IMR-90 (cell line): ENCODE measurements around the gene SLC2A11. TPM values are rescaled to one million over a fixed set of nuclear protein-coding genes. Genes with fewer than 3 reads are reported as not detected.

Experiments used
- ATAC-seq: fragments of 200-7000 bp; cut with Tn5 transposase; 2 replicates; pipeline ENCODE4 v1.9.1; 2020; ENCODE audit warnings: low read depth, mild to moderate bottlenecking, moderate library complexity
- BruUV-seq: library from RNA; stranded (reverse); fragments of 400-500 nt; replicated peaks from 2 replicates; lab custom pipeline; 2021; lab: Mats Ljungman, UMichigan
- CTCF ChIA-PET: fragments of 300-600 bp; formaldehyde crosslinking; extraction: SDS; loops from one replicate; lab custom pipeline; 2021; ENCODE audit warnings: antibody characterized with exemption; lab: Yijun Ruan, JAX
- POLR2A ChIA-PET: fragments of 300-600 bp; sonication (Branson Sonifier 250); formaldehyde crosslinking; loops from one replicate; lab custom pipeline; 2022; ENCODE audit warnings: antibody characterized with exemption; ENCODE audit not compliant: unreplicated experiment; lab: Charles Lee
- DNase-seq: peaks from one replicate; pipeline ENCODE4 v3.0.0; 2013
- H2AFZ ChIP-seq: replicated peaks from 2 replicates; pipeline ENCODE3; 2013; ENCODE audit warnings: low read length, mild to moderate bottlenecking; ENCODE audit not compliant: poor library complexity
- H2AK5ac ChIP-seq: 2 replicates; pipeline ENCODE4 v1.6.1; 2013; ENCODE audit warnings: low read depth, low read length, inconsistent platforms
- H2AK9ac ChIP-seq: replicated peaks from 2 replicates; pipeline ENCODE3; 2013; ENCODE audit warnings: mild to moderate bottlenecking, low read depth, low read length, moderate library complexity; ENCODE audit not compliant: poor library complexity
- H2BK120ac ChIP-seq: 2 replicates; pipeline ENCODE4 v1.6.1; 2013; ENCODE audit warnings: low read depth, low read length, inconsistent platforms
- H2BK15ac ChIP-seq: 3 replicates; pipeline ENCODE4 v1.6.1; 2013; ENCODE audit warnings: low read depth, low read length, inconsistent platforms
- H2BK20ac ChIP-seq: 2 replicates; pipeline ENCODE4 v1.6.1; 2013; ENCODE audit warnings: low read depth, mild to moderate bottlenecking, inconsistent platforms, low read length, moderate library complexity
- H2BK5ac ChIP-seq: 2 replicates; pipeline ENCODE4 v1.6.1; 2013; ENCODE audit warnings: mild to moderate bottlenecking, low read depth, low read length, inconsistent platforms; ENCODE audit not compliant: poor library complexity, severe bottlenecking
- H3K14ac ChIP-seq: replicated peaks from 2 replicates; pipeline ENCODE4 v1.6.1; 2013; ENCODE audit warnings: low read depth, low read length, inconsistent platforms
- H3K18ac ChIP-seq: 2 replicates; pipeline ENCODE4 v1.6.1; 2013; ENCODE audit warnings: low read depth, low read length, control low read depth
- H3K23ac ChIP-seq: 2 replicates; pipeline ENCODE4 v1.6.1; 2013; ENCODE audit warnings: low read depth, low read length, inconsistent platforms
- H3K27ac ChIP-seq: 2 replicates; pipeline ENCODE4 v1.5.1; 2013; ENCODE audit warnings: mild to moderate bottlenecking, control low read depth, low read length; ENCODE audit not compliant: insufficient read depth
- H3K27me3 ChIP-seq: 2 replicates; pipeline ENCODE4 v1.6.1; 2013; ENCODE audit warnings: low read length; ENCODE audit not compliant: control insufficient read depth, insufficient read depth
- H3K36me3 ChIP-seq: 2 replicates; pipeline ENCODE4 v1.6.1; 2013; ENCODE audit warnings: low read length, mixed read lengths; ENCODE audit not compliant: control insufficient read depth, insufficient read depth
- H3K4ac ChIP-seq: 2 replicates; pipeline ENCODE4 v1.6.1; 2013; ENCODE audit warnings: low read depth, low read length, inconsistent platforms
- H3K4me1 ChIP-seq: 2 replicates; pipeline ENCODE4 v1.6.1; 2013; ENCODE audit warnings: low read length, mixed read lengths; ENCODE audit not compliant: control insufficient read depth, insufficient read depth
- H3K4me2 ChIP-seq: 2 replicates; pipeline ENCODE4 v1.6.1; 2013; ENCODE audit warnings: low read depth, mild to moderate bottlenecking, control low read depth, low read length, moderate library complexity
- H3K4me3 ChIP-seq: 2 replicates; pipeline ENCODE4 v1.5.1; 2013; ENCODE audit warnings: low read depth, mild to moderate bottlenecking, control low read depth, low read length, moderate library complexity; ENCODE audit not compliant: insufficient read depth
- H3K56ac ChIP-seq: 2 replicates; pipeline ENCODE4 v1.6.1; 2013; ENCODE audit warnings: low read length, inconsistent platforms; ENCODE audit not compliant: insufficient read depth; ENCODE audit errors: extremely low read depth
- H3K79me1 ChIP-seq, 2 experiments: 2 replicates each; pipeline ENCODE4 v1.6.1; 2013; ENCODE audit warnings: low read length in 2 of 2, inconsistent platforms in 1 of 2, low read depth in 1 of 2
- H3K9ac ChIP-seq: 2 replicates; pipeline ENCODE4 v1.6.1; 2013; ENCODE audit warnings: low read depth, low read length, control low read depth
- H3K9me1 ChIP-seq: 2 replicates; pipeline ENCODE4 v1.6.1; 2013; ENCODE audit warnings: low read length, inconsistent platforms; ENCODE audit not compliant: insufficient read depth
- H3K9me3 ChIP-seq: 2 replicates; pipeline ENCODE4 v1.6.1; 2013; ENCODE audit warnings: low read length; ENCODE audit not compliant: control insufficient read depth, insufficient read depth
- H4K20me1 ChIP-seq: 2 replicates; pipeline ENCODE4 v1.6.1; 2013; ENCODE audit warnings: low read length, inconsistent platforms; ENCODE audit not compliant: insufficient read depth
- H4K5ac ChIP-seq: 2 replicates; pipeline ENCODE4 v1.6.1; 2013; ENCODE audit warnings: mild to moderate bottlenecking, low read depth, low read length, control low read depth
- H4K8ac ChIP-seq, 2 experiments: 2 replicates each; pipeline ENCODE4 v1.6.1; 2013; ENCODE audit warnings: low read depth in 2 of 2, low read length in 2 of 2, control low read depth in 1 of 2, inconsistent platforms in 1 of 2
- H4K91ac ChIP-seq: 2 replicates; pipeline ENCODE4 v1.6.1; 2013; ENCODE audit warnings: low read depth, low read length, inconsistent platforms; ENCODE audit not compliant: insufficient read depth
- CEBPB ChIP-seq: IDR thresholded peaks from 2 replicates; pipeline ENCODE4 v1.6.1; 2012; ENCODE audit warnings: low read depth, low read length, improper control_type of control experiment
- CHD1 ChIP-seq: IDR thresholded peaks from 2 replicates; pipeline ENCODE4 v1.6.1; 2012; ENCODE audit warnings: low read depth, low read length, improper control_type of control experiment
- CTCF ChIP-seq: conservative IDR thresholded peaks from 2 replicates; pipeline ENCODE4 v1.5.1; 2012; ENCODE audit warnings: mild to moderate bottlenecking, low read depth, low read length, improper control_type of control experiment
- ELK1 ChIP-seq: fragments of 150-350 bp; IDR thresholded peaks from 2 replicates; pipeline ENCODE4 v1.6.1; 2016; ENCODE audit warnings: low read depth, mild to moderate bottlenecking, low read length, moderate library complexity, borderline replicate concordance
- FOS ChIP-seq: fragments of 150-350 bp; IDR thresholded peaks from 2 replicates; pipeline ENCODE4 v1.6.1; 2016; ENCODE audit warnings: low read depth, low read length
- MAFK ChIP-seq: IDR thresholded peaks from 2 replicates; pipeline ENCODE4 v1.6.1; 2012; ENCODE audit warnings: low read depth, low read length, improper control_type of control experiment
- MAZ ChIP-seq: IDR thresholded peaks from 2 replicates; pipeline ENCODE4 v1.6.1; 2012; ENCODE audit warnings: low read depth, mild to moderate bottlenecking, low read length, improper control_type of control experiment, moderate library complexity, borderline replicate concordance
- MXI1 ChIP-seq: IDR thresholded peaks from 2 replicates; pipeline ENCODE4 v1.6.1; 2012; ENCODE audit warnings: low read depth, mild to moderate bottlenecking, low read length, moderate library complexity, borderline replicate concordance
- NFE2L2 ChIP-seq: fragments of 150-350 bp; IDR thresholded peaks from 2 replicates; pipeline ENCODE4 v1.6.1; 2016; ENCODE audit warnings: low read depth, mild to moderate bottlenecking, low read length
- POLR2A ChIP-seq: IDR thresholded peaks from 2 replicates; pipeline ENCODE4 v1.6.1; 2012; ENCODE audit warnings: mild to moderate bottlenecking, low read depth, low read length
- RAD21 ChIP-seq: IDR thresholded peaks from 2 replicates; pipeline ENCODE4 v1.6.1; 2012; ENCODE audit warnings: low read length, improper control_type of control experiment
- RCOR1 ChIP-seq: IDR thresholded peaks from 2 replicates; pipeline ENCODE4 v1.6.1; 2012; ENCODE audit warnings: mild to moderate bottlenecking, low read length, improper control_type of control experiment; ENCODE audit not compliant: insufficient replicate concordance
- RFX5 ChIP-seq: IDR thresholded peaks from 2 replicates; pipeline ENCODE4 v1.8.0; 2012; ENCODE audit warnings: low read depth, mild to moderate bottlenecking, low read length, moderate library complexity
- SMC3 ChIP-seq: fragments of 150-350 bp; IDR thresholded peaks from 2 replicates; pipeline ENCODE4 v1.6.1; 2016; ENCODE audit warnings: low read depth, mild to moderate bottlenecking, antibody characterized with exemption, low read length, moderate library complexity
- WGBS, 2 experiments: methylation state at CpG; one replicate each; pipeline versions ENCODE4 v1.1.5 to v1.1.7; 2013; ENCODE audit warnings: missing lambda C conversion rate in 2 of 2; ENCODE audit not compliant: insufficient read length in 1 of 2; ENCODE audit errors: extremely low coverage in 2 of 2; 5-methylcytosine and 5-hydroxymethylcytosine counted together
- dilution Hi-C: fragments of 300-500 bp; cut with HindIII; formaldehyde crosslinking; loops from one replicate; pipeline ENCODE4 v1.14.3; 2018; ENCODE audit warnings: low sequenced_read_pairs; ENCODE audit not compliant: unreplicated experiment
- in situ Hi-C: fragments of 300-500 bp; cut with MboI; formaldehyde crosslinking; loops from 3 replicates; pipeline ENCODE4 v1.14.3; 2019; ENCODE audit warnings: low sequenced_read_pairs, inconsistent platforms, mixed read lengths
- intact Hi-C: fragments of 100-400 bp; cut with micrococcal nuclease; formaldehyde crosslinking; loops from 2 replicates; pipeline ENCODE4 v1.10.0; 2022
- polyA plus RNA-seq, 3 experiments: library from polyadenylated mRNA; depleted of rRNA; stranded (reverse); fragments of >200 nt; gene quantifications; 2 replicates each; pipeline ENCODE4 v1.2.3, GENCODE V29; 2012; ENCODE audit warnings: low replicate concordance in 1 of 3
- total RNA-seq: library from RNA; depleted of rRNA; stranded (reverse); fragments of >200 nt; gene quantifications from 2 replicates; pipeline ENCODE4 v1.2.3, GENCODE V29; 2012
- TF ChIP-seq, protein P1 (sequence below): fragments of 150-350 bp; IDR thresholded peaks from 2 replicates; pipeline ENCODE4 v1.6.1; 2017; ENCODE audit warnings: mild to moderate bottlenecking, antibody characterized with exemption, low read length, low read depth

SLC2A11 gene
- total and polyA plus RNA-seq, 2 of the 4 experiments (the other 2 are of a cell fraction), result 3.2 to 8.7 TPM

DNA sequence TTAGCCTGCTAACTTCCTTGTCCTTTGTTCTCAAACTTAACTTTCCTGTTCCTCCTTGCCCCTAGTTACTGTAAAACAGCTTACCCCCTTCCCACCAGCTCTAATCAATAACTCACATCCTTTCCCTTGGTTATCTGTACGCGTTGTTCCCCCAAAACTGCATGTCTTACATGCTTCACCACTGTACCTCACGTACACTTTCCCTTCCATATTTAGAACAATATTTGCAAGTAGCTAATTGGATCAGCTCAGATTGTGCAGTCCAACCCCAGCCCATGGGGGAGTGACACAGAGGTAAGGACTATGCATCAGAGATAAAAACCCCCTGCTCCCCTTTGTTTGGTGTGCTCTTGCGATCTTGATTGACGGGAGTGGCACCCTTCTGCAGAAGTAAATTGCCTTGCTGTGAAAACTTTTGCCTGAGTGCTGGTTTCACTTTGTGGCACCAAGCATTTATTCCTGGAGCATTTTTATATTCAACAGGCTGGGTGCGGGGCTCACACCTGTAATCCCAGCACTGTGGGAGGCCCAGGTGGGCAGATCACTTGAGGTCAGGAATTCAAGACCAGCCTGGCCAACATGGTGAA is 67.4 kb downstream of the SLC2A11 start:
- no peak overlapping the region for H3K4me3 ChIP-seq
- intact Hi-C loops (no loop called here), in situ Hi-C loops (no loop called here), dilution Hi-C loops (no loop called here)
- H2AK5ac ChIP-seq, result no peak overlapping the region
- no peak overlapping the region for H3K27ac ChIP-seq
- peaks cover 2% of the 10 kb centered on the region; the same call in 1 of the 2 replicates for H3K4me1 ChIP-seq
- 50% methylated on average over 1 of the region's 6 CpGs; no CpG with 5 or more reads in 1 of the 2 experiments for WGBS, 2 experiments
- H3K18ac ChIP-seq, result no peak overlapping the region
- no peak overlapping the region for H2BK120ac ChIP-seq
- no TSS peak for BruUV-seq
- no peak overlapping the region for H3K4ac ChIP-seq
- TF ChIP-seq NFE2L2 (no peak), FOS (no peak), MXI1 (no peak), MAFK (no peak), CEBPB (no peak), RAD21 (no peak), SMC3 (no peak), MAZ (no peak), ELK1 (no peak), POLR2A (no peak), CHD1 (no peak), RFX5 (no peak), CTCF (no peak), RCOR1 (no peak)
- TF ChIP-seq, protein P1, sequence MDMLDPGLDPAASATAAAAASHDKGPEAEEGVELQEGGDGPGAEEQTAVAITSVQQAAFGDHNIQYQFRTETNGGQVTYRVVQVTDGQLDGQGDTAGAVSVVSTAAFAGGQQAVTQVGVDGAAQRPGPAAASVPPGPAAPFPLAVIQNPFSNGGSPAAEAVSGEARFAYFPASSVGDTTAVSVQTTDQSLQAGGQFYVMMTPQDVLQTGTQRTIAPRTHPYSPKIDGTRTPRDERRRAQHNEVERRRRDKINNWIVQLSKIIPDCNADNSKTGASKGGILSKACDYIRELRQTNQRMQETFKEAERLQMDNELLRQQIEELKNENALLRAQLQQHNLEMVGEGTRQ, result no peak
- H2AFZ ChIP-seq, result no peak overlapping the region
- peaks cover 12% of the 10 kb centered on the region for H3K9me3 ChIP-seq
- H3K36me3 ChIP-seq, result no peaks in the 10 kb centered on the region
- ChIA-PET POLR2A (no interaction called here), CTCF (no interaction called here)
- no peak overlapping the region for H2BK20ac ChIP-seq
- no peaks in the 10 kb centered on the region for H4K20me1 ChIP-seq
- no peak overlapping the region for H3K4me2 ChIP-seq
- no peak overlapping the region for H4K91ac ChIP-seq
- DNase-seq, result no peak
- no peak for ATAC-seq
- H3K79me1 ChIP-seq, result no peaks in the 10 kb centered on the region
- H3K56ac ChIP-seq, result no peak overlapping the region
- no peak overlapping the region for H4K5ac ChIP-seq
- H3K14ac ChIP-seq, result no peak overlapping the region
- H3K9me1 ChIP-seq, result 0 out of 2 replicates have a peak, but pooled peaks cover under 1% of the 10 kb centered on the region
- H2BK15ac ChIP-seq, result no peak overlapping the region
- H3K27me3 ChIP-seq, result no peaks in the 10 kb centered on the region
- H3K9ac ChIP-seq, result no peak overlapping the region
- no peak overlapping the region for H4K8ac ChIP-seq
- H2BK5ac ChIP-seq, result no peak overlapping the region
- H3K23ac ChIP-seq, result no peak overlapping the region
- H2AK9ac ChIP-seq, result no peak overlapping the region
